Brain pericyte (primary cell): ENCODE results near the gene CCDC85C.

Experiments used
- DNase-seq: peaks from one replicate; pipeline ENCODE4 v3.0.0-alpha.2; 2012; ENCODE audit warnings: low read depth, low spot score

The CCDC85C gene

DNA sequence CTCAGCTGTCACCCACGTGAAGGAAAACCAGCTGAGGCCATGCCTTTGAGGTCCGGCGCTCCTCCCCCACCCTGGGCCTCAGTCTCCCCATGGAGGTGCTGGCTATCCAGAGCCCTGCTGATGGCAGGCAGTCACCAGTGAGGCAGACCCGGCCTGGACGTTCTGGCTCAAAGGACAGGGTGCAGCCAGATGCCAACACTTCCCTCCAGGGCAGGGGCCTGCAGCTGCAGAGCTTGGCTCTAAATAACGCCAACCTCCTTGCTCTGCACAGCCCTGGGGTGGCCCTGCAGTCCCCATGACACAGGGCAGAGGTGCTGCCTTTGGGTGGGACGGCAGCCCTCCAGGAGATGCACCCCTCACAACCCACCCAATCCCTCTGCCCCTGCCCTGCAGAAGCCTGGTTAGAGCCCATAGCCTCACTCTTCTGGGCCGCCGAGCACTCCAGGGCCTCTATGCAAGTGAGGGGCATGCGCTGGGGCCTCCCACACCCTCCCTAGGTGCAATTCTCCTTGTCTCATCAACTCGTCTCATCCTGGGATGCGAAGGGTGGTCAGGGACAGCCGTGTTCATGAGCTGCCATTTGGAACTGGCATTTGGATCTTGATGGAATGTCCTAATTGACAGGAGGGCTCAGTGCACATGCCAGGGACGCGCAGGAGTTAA is 30.4 kb downstream of the CCDC85C start:
- DNase-seq: no peak

DNA sequence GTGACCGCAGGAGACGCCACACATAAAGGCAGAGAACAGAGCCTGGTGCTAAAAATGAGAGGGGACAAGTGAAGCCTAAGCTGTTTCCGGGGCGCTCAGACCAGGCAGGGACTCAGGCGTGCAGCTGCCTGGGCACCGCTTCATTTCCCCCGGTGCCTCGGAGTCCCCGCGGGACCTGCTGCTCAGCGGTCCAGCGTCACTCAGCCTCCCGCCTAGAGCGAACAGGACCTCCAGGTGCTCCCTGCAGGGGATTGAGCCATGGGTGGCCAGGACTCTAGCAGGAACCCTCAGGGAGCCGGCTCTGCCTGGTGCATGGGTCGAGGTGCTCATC is 31.0 kb downstream of the CCDC85C start:
- no peak for DNase-seq

DNA sequence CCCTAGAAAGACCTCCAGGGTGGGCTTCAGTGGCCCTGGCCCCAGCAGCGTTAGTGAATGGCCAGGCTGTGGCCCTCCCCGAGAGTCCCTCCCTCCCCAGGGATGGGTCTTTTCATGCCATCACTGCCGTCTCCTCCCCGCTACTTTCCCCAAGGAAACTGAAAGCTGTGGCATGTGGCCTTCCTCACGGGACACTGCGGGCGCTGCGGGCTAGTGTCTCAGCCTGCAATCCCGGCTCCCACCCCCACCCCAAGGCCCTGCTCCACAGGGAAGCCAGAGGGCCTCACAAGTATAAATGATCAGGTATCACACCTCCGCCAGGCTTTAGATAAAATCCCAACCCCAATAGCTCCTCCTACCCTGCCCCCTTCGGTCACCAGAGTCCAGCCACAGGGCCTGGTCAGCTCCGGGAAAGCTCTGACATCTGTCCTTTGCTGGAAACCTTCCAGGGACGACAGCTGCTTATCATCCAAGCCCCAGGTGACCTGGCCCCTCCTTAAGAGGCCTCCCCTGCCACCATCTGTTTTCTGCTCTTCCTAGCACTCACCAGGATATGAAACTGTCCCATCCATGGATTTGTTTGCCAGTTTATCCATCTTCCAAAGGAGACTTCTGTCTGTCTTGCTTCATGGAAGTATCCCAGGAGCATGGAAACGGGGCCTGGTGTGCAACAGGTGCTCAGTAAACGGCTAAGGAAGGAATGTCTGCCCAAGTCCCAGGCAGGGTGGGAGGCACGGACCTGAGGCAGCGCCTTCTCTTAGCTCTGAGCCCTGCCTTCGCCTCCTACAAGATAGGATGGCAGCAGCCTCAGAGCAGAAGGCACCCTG is 31.6 kb downstream of the CCDC85C start:
- DNase-seq: no peak

DNA sequence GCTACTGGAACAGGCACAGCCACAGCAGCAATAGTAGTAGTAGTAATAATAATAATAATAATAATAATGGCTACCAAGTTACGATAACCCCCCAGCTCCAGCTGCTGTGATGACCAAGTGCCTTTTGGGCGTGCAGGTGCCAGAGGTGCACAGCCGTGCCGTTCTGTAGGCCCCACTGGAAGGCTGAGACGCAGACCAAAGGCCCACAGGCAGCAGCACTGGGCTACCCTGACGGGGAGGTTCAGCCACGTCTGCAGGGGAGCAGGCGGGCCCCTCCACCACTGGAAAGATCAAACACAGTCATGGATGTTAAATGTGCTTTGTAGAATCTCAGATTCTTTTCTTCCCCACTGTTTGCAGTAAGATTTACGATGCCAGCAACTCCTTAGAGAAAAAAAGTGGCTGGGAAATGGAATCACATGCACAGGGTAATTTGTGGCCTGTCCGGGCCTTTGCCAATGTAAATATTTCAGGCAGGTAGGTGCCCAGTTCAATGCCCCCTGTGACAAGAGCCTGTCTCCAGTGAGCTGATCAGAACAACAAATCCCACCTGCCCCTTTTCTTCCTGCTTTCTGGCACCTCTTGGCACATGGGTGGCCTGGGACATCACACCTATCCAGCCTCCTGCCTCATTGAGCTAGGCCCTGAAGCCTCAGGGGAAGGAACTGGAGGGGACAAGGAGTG is 32.6 kb downstream of the CCDC85C start:
- no peak for DNase-seq

DNA sequence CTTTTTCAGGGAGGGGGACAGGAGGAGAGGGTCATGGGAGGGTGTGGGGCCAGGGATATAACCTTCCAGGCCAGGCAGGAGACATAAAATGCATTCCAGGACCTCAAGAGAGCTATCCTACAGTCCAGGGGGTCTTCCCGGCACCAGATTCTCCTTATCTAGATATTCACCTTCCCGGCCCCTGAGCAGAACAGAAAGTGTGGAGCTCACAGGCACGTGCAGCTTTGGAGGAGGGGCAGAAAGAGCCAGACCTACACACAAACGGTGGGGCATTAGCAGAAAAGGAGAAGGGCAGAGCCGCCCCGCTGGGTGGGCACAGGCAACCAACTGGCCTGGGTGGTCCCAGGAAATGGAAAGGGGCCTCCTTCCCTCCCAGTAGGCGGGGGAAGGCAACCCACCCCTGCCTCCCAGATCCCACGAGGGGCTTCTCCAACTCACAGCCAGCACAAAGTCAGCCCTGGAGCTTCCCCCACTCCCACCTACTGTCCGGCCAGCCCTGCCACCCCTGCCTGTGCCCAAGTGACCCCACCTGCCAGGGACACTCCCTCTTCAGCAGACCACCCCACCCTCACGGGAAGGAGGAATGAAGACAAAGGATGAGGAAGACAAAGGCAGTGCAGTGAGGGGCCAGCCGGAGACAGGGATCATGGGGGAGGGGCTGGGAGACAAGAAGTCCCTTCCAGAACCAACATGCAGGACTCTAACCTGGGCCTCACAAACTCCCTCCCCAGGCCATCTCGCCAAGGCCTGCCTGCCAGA is 33.3 kb downstream of the CCDC85C start:
- no peak for DNase-seq

DNA sequence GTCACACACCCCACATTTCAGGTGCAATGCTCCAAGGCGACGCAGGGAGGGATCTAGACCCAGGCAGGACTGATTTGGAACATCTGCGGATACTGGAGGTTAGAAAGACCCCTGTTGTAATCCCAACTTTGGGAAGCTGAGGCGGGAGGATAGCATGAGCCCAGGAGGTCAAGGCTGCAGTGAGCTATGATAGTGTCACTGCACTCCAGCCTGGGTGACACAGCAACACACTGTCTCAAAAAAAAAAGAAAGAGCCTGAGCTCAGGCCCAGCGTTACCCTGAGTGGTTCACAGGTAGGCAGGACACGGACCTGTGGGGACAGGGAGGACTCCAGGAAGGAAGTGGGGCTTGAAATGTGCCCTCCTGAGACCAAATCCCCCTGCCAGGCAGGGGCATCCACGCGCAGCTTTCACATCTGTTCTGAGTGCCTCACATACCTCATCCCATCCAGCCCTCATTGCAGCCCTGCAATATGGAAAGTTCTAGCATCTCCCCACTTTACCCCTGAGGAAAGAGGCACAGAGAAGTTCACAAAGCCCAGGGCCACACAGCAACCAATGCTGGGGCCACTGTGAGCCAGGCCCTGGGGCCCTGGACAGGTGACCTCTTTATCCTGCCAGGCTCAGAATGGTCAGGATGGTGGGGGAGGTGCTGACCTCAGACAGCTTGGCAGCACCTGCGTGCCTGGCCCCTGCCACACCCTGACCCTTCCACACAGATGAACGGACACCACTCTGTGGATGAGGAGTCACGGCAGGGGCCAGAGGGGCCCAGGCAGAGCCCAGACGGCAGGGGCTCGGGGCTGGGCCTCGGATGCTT is 34.1 kb downstream of the CCDC85C start:
- DNase-seq: no peak

DNA sequence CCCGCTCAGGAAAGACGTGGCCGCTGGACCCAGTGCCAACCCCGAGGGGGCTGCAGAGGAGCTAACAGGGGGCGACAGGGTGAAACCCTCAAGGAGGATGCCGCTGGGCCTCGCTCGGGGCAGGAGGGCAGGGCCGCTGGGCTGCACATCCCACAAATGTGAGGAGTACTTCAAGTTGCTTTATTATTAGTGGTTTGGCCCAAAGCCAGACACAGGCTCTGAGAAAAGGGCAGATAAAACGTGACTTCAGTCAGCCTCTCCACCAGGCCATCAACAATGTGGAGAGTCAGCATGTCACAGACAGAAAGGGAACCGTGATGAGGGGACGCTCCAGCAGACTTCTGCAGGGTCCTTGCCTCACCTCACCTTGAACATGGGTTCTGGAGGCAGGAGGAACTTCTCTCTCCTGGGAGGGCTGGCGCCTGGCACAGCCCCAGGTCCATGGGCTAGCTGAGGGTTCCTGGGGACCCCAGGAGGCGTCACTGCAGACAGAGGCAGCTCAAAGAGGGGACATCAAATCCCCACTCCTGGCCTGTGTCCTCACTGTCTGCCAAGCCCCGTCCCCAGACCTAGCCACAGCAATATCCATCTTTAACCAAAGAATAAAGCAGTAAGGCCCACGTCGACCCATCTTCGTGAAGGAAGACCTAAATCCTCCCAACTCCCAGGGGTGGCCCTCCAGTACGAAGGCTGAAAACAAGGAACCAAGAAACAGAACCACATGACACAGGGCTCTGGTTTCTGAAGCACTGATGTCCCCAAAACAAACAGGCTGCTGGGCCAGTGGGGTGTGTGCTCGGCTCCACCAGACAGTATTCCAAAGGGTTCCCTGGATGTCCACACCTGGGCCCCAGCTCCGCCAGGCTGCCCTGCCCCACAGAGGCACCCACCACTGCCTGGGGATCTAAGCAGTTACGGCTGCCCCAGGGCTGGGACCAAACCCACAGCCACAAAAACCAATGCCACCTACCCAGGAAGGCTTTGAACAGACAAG is 35.1 kb downstream of the CCDC85C start:
- no peak for DNase-seq

DNA sequence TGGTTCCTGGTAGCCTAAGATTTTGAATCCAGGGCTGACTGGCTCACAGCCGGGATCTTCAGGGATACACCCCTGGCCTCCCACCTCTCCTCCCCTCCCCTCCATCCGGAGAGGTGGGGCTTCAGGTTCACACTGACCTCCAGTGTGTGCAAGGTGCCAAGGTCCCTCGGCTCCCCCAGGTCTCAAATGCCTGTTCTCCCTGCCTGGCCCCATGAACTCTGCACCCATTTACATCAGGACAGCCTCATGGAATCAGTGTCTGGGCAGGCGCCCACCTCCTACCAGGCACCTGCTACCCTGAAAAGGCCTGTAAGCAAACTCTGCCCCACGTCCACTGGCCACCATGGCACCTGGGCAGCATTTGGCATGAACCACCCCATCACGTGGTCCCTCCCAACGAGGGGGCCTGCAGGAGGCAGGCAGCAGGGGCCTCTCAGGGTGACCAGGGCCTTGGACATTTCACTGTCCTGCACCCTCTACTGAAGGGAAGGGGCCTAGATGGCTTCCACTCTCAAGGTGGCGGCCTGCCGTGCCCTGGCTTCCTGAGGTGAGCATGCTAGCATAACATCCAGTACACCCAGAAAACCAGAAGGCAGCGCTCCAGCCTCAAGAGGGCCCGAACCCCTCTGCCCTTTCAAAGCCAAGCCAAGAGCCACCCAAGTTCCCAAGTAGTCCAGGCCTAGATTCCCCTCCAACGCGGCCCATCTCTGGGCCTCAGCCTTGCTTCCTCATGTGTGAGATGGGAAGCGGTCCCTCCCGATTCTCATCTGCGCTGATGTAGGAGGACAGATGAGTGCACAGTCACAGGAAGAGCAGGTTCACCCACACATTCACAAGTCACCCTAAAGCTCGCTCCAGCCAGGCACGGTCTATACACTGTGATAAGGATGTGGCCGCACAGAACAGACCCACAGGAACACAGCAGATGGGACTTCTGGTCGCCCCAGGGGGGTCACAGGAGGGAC is 37.3 kb downstream of the CCDC85C start:
- DNase-seq: no peak

DNA sequence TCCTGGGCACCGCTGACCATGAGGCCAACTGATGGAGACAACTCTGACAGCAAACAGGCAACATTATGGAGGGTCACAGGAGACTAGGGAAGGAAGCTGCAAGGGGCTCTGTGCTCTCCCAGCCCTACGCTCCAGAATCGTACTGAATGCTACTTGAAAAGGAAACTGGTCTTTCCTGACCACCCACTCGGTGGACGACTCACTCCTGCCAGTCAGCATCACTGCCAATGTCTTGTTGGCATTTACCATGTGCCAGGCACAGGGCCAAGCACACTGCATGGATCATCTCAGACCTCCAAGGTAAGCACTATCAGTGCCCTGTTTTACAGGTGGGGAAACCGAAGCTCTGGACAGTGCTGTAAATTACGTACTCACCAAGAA is 38.0 kb downstream of the CCDC85C start:
- no peak for DNase-seq

DNA sequence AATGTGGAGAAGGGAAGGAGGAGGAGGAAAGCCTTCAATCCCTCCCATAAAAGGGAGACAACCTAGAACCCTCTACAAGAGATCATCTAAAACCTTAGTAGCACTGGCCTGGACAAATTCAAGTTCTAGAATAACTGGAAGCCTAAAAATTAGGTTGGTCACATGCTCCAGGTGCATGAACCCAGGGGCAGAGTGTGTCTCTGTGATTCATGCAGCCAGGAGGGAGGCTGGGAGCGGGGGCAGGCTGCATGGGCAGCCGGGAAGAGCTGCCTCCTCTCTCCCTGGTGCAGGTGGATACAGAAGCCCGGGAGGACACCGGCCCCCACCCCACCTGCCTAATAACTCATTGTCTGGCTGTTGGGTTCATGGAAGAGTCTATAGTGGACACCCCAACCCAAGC is 38.6 kb downstream of the CCDC85C start:
- DNase-seq: no peak

DNA sequence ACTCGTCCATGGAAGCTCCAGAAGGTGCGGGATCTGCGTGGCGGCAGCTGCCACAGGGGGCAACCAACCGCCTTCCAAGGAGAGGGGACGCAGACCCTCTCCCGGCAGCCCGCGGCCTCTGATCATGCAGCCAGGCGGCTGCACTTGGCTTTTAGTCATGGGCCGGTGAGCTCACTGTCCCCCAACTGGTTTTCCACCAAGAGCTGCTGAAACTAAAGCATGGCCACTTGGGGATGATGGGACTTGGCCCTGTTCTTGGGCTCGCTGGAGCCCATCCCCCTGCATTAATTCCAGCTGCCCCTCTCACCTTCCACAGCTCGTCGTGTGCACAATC is 39.1 kb downstream of the CCDC85C start:
- DNase-seq: no peak

DNA sequence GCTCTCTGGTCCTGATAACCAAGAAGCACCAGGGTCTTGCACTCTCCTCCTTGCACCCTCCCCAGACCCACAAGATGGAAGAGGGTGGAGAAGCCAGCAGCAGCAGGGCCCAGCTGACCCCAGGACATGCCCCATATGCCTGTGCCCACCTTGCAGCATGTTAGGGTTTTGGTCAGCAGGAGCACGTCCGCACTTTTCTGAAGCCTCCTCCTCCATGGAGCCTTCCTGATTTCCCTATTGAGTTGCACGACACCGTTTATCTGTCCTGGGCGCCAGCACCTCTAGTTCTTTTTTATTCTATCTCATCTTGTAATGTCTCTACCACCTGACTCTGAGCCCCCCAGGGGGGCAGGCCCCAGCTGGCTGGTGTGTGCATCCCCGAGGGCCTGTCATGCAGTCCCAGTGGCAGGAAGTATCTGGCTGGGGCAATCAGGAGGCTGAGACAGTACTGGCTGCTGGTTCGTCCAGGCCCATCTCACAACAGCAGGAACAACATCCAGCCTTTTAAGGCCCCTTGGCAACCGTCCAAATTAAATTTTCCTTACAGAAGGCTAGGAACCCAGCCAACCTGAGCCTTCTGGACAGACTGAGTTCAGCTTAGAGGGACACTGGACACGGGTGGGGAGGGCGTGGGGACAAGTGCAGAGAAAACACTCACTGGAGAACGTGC is 39.6 kb downstream of the CCDC85C start:
- no peak for DNase-seq

DNA sequence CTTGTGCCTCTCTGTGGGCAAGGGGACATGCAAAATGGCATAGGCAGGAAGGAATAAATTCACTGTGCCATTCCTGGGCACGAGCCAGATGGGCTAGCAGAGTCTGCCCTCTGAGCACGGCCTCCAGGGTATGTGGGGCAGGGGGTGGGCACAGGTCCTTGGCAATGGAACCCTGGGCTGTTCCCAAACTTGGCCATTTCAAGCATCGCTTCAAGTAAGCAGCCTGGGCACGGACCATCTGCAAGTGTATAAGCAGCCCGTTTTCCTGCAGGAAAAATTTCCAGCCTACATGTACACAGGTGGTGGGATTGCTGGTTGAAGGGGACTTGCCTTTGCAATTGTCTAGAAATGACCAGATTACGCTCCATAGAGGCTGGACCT is 40.3 kb downstream of the CCDC85C start:
- DNase-seq: no peak

DNA sequence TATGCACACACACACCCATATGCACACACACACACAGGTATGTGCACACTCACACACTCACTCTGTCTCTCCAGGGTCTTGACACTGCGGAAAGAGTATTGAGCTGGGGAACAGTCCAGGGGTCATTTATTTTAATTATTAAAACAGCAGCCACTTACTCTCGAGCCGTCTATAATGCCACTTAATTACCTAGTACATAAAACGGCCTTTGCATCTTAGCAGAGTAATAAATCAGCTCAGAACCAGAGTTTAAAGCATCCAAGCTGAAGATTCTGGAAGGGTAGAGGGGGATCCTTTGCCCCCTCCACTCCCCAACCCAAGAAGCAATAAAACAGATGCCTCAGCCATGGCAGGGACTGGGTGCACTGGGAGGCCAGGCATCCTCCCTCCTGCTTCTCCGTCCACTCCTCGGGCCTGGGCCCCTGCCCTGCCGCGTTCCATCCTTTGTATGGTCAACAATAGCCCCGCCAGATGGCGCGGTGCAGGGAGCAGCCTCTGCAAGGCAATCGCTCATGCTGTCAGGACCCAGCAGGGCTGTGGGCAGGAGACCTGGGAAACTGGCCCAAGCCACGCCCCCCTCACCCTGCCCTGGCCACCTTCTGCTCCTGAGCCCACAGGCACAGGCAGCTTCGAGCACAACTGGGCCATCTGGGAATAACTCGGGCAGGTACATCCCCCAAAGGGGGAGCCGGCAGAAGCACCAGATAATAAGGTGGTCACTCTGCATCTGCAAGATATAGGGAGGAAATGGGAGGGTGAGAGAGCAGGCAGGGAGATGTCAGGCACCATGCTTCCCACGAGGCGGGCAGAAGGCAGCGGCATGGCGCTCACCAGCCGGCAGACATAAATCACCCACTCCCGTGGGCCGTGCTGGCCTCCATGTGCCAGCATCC is 40.9 kb downstream of the CCDC85C start:
- DNase-seq: no peak

DNA sequence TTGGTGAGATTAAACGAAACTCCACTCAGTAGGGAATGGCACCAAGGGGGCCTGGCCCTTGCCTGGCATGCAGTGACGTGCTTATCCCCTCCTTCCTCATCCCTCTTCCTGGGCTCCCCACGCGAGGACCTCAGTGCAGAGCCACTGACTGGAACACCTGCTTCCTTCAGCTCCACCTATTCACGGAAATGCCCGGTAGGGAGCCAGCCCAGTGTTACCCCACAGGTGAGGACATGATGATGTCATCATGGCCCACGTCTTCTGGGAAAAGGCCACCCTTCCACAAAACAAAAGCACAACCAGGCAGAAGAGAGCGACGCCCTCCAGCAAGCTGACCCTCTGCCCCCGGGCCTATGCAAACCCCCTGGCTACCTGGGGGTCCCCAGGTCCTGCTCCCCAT is 42.1 kb downstream of the CCDC85C start:
- DNase-seq: no peak

DNA sequence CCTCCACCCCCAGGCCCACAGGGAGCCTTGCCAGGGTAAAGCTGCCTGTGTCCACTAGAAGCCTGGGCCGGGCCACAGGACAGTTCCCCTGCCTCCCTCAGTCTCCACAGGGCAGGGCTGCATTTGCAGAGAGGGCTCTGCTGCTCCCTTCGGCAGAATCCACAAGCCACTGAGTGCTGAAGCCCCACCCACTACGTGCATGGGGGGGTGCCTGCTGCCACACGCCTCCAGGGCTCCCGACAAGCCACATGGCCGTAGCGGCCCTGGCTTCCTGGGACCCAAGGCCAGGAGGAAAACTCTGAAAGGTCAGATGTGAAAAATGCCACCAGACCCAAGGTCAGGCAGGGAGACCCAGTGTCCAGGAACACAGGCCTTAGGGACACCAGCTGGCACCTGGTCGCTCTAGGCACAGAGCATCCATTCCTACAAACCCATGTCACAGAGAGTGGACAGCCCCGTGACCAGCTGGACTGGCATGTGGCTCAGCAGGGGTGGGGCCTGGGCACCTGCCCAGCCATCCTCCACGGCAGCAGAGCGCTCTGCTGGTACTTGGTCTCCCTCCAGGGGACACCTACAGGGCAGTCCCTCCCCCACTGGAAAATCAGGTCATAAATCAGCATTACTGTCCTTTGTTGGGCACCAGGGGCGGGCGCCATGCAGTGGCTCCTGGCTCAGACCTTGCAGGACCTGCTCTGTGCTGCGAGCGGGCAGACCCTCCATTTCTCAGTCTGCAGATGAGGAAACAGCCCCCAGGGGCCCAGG is 42.9 kb downstream of the CCDC85C start:
- no peak for DNase-seq

DNA sequence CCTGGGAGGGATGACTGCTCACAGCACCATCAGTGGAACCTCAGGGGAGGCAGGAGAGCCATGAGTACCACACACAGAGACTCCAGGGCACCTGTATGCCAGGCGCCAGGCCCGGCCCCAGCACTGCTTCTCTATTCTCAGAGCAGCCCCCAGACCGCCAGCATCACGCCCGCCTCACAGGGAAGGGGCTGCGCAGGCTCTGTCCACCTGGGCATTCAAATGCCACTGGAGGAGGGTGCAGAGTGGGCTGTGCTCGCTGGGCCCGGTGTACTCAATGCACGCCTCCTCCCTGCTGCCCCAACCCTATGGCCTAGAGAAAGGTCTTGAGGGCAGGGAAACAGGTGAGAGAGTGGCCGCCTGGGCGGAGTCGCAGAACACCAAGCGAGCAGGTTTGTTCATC is 43.6 kb downstream of the CCDC85C start:
- no peak for DNase-seq
